Measurements from ENCODE around the gene AGO3.

Gene AGO3

DNA sequence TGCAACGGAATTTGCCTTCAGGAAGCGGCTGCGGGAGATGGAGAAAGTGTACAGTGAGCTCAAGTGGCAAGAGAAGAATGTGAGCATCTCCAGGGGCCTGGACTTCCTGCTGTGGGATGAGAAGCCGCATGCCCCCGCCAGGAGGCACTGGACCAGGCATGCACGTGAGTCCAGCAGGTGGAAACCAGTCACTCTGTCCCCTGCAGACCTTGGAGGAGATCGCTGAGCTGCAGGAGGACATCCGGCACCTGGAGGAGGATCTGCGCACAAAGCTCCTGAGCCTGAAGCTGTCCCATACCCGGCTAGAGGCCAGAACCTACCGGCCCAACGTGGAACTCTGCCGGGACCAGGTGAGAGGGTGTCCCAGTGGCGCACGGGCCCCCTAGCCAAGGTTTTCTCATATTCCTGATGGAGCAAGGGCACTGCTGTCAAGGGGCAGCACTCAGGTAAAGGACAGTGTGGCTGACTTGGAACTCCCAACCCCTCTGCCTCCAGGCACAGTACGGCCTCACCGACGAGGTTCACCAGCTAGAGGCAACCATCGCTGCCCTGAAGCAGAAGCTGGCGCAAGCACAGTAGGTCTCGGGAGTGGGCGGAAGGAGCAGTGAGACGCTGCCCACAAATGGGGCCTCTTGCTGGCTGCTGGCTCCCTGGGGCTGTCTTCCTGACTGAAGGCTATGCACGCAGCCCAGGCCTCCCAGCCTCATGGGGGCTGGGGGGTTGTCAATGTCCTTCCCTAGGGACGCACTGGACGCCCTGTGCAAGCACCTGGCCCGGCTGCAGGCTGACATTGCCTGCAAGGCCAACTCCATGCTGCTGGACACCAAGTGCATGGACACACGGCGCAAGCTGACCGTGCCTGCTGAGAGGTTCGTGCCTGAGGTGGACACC is 156.6 kb downstream of the AGO3 start:
- DNase-seq (ENCODE audit: low read depth): peak; percentile 32
- no peak overlapping the region for H3K4me3 ChIP-seq (ENCODE audit: low read depth, low read length)
- TF ChIP-seq CTCF (IDR thresholded peaks at IDR 0.05; ENCODE audit: insufficient read depth, low read depth, low read length, missing control alignments): peak; percentile 30

- peak overlapping the region; percentile 92 for H3K4me3 ChIP-seq (ENCODE audit: low read depth, low read length)
- TF ChIP-seq CTCF (IDR thresholded peaks at IDR 0.05; ENCODE audit: insufficient read depth, low read depth, low read length, missing control alignments): no peak
- DNase-seq (ENCODE audit: low read depth): no peak
Observed at GRCh38 chr1:36088265-36088576, 157.3 kb downstream of the AGO3 start.

DNA sequence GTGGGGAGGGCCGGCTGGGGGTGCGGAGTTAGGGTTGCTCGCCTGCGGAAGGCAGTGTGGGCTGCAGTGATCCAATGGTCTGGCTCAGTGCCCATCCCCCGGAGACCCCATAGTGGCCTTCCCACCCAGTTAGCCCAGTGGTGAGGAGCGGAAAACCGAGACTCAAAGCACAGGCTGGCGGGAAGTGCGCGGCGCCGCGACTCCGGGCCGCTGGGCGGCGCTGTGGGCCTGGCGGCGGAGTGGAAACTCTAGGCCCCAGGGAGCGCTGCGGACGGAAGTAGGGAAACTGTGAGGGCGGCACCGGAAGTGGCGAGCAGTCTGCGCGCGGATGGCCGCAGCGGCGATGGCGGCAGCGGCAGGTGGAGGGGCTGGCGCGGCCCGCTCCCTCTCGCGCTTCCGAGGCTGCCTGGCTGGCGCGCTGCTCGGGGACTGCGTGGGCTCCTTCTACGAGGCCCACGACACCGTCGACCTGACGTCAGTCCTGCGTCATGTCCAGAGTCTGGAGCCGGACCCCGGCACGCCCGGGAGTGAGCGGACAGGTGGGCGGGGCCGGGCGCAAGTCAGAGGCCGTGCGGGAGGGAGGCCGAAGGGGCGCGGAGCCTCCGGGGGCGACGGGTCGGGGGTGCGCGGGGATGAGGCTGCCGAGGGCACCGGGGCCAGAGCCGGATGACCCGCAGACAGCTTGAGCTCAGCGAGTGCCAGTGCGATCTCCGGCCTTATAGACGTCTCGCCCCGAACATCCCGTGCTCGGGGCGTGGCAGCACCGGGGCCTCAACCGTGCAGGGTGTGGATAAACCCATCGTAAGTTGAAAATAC is 157.9 kb downstream of the AGO3 start, which contains the start of gene ADPRS:
ADPRS (plus strand) TSS at position 316 of the 816 bp plus-strand sequence; CDS start at position 329, 13 bp downstream.
- TF ChIP-seq CTCF (IDR thresholded peaks at IDR 0.05; ENCODE audit: insufficient read depth, low read depth, low read length, missing control alignments): peak; percentile 99
- peak within 1 kb of the TSS; percentile 92 for H3K4me3 ChIP-seq (ENCODE audit: low read depth, low read length)
- DNase-seq (ENCODE audit: low read depth): peak; percentile 96

GRCh38 chr1:36089393-36090121 is 158.7 kb downstream of the AGO3 start:
- TF ChIP-seq CTCF (IDR thresholded peaks at IDR 0.05; ENCODE audit: insufficient read depth, low read depth, low read length, missing control alignments): no peak
- peak overlapping the region; percentile 92 for H3K4me3 ChIP-seq (ENCODE audit: low read depth, low read length)
- peak; percentile 62 for DNase-seq (ENCODE audit: low read depth)

- no peak for DNase-seq (ENCODE audit: low read depth)
- TF ChIP-seq CTCF (IDR thresholded peaks at IDR 0.05; ENCODE audit: insufficient read depth, low read depth, low read length, missing control alignments): no peak
- no peak overlapping the region for H3K4me3 ChIP-seq (ENCODE audit: low read depth, low read length)
Observed at GRCh38 chr1:36091141-36091540, 160.2 kb downstream of the AGO3 start.

GRCh38 chr1:36091698-36092097 is 160.8 kb downstream of the AGO3 start:
- TF ChIP-seq CTCF (IDR thresholded peaks at IDR 0.05; ENCODE audit: insufficient read depth, low read depth, low read length, missing control alignments): no peak
- H3K4me3 ChIP-seq (ENCODE audit: low read depth, low read length): no peak overlapping the region
- no peak for DNase-seq (ENCODE audit: low read depth)
